HTR-8/SVneo (cell line): Measurements from ENCODE around the gene SLC25A30.
A peak's percentile ranks its signal among the peaks of the same experiment; 100 is the strongest.
"Not testable (repeated sequence)": the region's sequence is repeated elsewhere in the genome, so short reads cannot be mapped to it uniquely, and the experiment has no call there.

Experiments
- DNase-seq: peaks from one replicate; pipeline ENCODE4 v3.0.0; 2011; ENCODE audit warnings: low spot score, mixed read lengths; ENCODE audit not compliant: insufficient read length
- FAIRE-seq: peaks from 2 replicates; lab custom pipeline; 2011; peaks lifted over from hg19 to GRCh38; lab: Jason Lieb, UNC

The SLC25A30 gene

DNA sequence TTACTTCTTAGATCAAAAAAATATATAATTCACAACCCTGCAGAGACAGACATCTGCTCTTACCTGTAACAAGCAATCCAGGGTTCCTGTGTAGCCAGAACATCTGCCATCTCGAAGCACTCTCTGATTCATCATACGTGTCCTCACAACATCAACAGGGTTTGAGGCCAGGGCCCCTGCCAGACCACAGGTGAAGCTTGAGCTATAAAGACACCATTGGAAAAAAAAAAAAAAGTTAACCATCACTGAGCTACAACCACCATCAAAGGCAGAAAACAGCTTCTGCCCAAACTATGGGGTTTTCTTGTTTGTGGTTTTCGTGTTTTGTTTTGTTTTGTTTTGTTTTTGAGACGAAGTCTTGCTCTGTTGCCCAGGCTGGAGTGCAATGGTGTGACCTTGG is 19.3 kb downstream of the SLC25A30 start:
- FAIRE-seq = no peak

DNA sequence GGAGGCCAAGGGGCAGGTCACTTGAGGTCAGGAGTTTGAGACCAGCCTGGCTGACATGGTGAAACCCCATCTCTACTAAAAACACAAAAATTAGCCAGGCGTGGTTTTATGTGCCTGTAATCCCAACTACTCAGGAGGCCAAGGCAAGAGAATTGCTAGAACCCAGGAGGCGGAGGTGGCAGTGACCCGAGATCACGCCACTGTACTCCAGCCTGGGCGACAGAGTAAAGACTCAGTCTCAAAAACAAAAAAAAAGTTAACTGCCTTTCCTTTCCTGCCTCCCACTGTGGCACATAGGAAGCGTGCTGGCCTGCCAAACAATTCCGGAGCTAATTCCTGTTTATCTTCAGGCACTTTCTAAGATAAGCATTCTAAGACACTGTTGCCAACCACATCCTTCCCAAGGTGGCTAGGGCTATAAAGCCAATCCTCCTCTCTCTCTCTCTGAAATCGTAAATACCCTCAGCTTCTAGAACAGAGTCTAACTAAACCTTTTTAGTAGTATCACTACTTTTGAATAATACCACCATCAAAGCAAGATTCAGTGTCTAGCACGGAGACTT is 21.6 kb downstream of the SLC25A30 start:
- DNase-seq = no peak

More for the DNA sequence above, 19.3 kb downstream of the SLC25A30 start:
- no peak for DNase-seq

DNA sequence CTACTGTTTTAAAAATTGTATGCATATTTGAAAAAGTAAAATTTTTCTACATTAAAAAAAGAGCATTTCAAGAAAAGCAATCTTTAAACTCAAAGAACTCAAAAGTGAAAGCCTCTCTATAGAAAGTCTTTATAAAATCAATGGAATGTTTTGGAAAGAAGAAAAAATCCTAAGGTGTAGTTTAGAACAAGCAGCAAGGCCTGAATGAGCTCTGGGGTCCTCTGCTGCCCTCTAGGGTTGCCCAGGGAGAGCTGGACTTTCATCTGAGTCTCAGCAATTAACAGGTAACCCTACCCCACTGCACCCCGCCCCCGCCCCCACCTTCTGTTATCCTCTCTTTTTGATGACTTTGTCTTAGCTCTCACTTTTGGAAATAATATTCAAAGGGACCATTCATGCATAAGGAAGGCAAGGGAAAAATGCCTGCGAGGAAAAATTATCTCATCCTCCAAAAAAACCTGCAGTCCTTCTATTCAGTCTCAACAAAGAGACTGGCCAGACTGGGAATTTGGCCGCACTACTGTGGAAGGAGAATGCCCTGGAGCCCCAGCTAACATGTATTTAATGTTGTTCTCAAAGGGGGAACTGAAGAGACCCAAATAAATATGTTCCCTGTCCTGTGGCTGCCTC is 24.1 kb downstream of the SLC25A30 start:
- DNase-seq = peak; percentile 31
- FAIRE-seq = no peak

More for the DNA sequence above, 21.6 kb downstream of the SLC25A30 start:
- FAIRE-seq = no peak

DNA sequence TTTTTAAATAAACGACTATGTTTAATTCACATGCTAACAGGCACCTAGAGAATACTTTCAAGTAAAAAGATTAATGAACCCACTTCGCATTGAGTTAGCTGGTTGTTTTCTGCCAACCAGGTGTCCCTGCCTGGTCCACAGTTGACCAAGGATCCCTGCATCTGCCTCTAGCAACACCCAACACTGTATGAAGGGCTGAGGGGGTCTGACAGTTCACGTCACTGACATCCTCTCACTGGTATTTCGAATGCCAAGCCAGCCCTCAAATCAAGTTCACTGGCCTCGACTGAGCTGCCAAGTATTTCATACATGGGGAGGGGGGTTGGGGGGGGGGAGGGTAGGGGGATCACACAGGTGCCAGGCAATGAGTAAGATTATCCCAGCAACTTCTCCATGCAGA is 25.4 kb downstream of the SLC25A30 start:
- DNase-seq (no peak), FAIRE-seq (no peak)

DNA sequence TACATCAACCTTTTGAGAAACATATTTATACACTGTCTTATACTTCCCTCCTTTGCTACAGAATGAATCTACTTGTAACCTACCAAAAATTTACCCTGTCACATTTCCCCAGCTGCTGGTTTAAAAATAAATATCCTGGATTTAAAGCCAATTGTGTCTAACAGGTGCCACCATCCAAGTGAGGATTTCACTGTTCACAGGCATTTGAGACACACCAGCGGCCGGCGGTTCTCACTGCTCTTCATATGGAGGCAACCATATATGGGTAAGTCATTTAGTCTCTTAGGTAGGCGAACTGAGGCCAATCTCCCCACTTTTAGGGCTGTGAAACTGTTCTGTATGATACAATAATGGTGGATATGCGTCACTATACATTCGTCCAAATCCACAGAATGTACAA is 26.2 kb downstream of the SLC25A30 start:
- DNase-seq (no peak), FAIRE-seq (no peak)

DNA sequence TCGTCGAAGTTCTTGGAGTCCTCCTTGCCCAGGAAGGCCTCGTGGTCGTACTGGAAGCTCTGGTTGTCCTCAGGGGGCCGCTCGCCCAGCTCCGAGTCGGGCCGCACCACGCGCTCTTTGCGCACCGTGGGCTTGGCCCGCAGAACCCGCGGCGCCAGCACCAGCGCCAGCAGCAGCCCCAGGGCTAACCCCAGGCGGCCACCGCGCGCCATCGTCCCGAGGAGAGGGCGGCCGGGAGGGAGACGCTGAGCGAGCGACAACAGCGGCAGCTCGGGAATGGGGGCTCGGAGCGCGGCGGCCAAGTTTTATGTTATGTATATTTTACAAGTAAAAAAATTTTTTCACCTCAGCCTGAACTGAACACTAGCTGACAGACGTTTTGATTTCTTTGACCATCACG is 27.0 kb downstream of the SLC25A30 start:
- not testable (repeated sequence) for FAIRE-seq, DNase-seq

DNA sequence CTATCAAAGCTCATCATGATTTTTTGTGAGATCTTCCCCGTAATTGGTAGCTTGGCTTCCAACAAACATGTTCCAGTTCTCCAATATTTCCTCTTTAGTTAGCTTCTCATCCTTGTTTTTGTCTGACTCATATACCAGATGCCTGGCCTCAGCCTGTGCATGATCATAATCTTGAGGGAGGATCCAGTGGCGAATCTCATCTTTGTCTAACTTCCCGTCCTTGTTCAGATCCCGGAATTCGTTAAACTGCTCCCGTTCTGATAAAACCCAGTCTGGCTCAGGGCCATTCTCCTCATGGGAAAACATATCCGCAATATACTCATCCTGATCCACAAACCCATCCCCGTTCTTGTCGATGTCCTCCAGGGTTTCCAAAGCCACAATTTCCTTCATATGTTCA is 27.8 kb downstream of the SLC25A30 start:
- not testable (repeated sequence) for DNase-seq, FAIRE-seq

DNA sequence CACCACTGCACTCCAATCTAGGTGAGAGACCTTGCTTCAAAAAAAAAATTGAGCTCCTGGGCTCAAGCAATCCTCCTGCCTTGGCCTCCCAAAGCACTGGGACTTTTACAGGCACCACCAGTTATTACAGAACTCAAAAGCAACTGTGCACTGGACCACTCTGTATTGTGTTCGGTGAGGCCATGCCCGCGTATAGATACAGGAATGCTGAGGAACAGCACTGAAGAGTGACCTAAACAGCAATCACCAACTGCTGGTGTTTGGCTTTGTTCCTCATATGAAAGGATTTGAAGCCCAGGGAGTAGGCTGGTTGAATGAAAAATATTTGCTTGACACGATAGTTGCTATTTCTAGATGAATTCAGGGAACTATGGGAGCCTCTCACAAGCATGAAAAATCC is 29.5 kb downstream of the SLC25A30 start:
- DNase-seq = no peak
- FAIRE-seq = no peak

DNA sequence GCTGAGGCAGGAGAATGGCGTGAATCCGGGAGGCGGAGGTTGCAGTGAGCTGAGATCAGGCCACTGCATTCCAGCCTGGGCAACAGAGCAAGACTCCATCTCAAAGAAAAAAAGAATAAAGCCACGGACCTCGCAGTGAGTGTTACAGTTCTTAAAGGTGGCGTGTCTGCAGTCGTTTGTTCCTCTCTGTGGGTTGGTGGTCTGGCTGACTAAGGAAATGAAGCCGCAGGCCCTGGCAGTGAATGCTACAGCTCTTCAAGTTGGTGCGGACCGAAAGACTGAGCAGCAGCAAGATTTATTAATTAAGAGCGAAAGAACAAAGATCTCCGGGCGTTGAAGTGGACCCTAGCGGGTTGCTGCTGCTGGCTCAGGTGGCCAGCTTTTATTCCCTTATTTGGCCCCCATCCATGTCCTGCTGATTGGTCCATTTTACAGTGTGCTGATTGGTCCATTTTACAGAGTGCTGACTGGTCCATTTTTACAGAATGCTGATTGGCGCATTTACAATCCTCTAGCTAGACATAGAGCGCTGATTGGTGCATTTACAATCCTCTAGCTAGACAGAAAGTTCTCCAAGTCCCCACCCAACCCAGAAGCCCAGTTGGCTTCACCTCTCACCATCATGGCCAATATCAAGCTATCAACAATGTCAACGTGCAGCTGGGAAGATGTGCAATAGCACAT is 31.1 kb downstream of the SLC25A30 start:
- DNase-seq, FAIRE-seq: not testable (repeated sequence)

DNA sequence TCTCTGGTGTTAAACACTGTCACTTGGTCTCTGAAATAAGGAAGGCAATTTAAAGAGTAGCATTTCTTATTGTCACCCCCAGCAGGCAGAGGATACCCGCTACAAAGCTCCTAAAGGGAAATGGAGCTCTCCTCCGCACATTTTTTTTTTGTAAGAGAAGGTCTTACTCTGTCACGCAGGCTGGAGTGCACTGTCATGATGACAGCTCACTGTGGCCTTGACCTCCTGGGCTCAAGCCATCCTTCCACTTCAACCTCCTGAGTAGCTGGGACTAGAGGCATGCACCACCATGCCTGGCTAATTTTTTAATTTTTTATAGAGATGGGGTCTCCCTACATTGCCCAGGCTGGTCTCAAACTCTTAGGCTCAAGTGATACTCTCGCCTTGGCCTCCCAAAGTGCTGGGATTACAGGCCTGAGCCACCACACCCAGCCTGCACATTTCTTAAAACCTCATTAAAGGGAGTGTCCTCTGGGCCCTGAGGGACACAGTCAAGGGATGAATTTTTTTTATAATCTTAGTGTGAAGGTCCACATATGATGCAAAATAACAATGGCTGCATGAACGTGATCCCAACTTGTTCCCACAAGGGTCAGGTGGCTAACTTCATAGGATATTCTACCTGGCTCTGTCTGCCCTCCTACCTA is 32.1 kb downstream of the SLC25A30 start:
- FAIRE-seq = no peak
- no peak for DNase-seq

DNA sequence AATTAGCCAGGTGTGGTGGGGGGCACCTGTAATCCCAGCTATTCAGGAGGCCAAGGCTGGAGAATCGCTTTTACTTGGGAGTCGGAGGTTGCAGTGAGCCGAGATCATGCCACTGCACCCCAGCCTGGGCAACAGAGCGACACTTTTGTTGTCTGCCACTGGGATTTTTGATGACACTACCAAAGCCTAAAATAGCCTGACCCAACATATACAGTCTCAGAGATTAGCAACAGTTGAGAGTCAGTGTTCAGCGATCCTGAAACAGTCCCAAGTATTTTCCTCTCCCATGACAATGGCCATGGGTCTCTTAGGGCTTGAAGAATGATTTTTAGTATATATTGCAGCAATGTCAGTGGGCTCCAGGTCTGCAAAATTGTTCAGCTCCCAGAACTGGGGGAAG is 32.9 kb downstream of the SLC25A30 start:
- no peak for FAIRE-seq
- no peak for DNase-seq

DNA sequence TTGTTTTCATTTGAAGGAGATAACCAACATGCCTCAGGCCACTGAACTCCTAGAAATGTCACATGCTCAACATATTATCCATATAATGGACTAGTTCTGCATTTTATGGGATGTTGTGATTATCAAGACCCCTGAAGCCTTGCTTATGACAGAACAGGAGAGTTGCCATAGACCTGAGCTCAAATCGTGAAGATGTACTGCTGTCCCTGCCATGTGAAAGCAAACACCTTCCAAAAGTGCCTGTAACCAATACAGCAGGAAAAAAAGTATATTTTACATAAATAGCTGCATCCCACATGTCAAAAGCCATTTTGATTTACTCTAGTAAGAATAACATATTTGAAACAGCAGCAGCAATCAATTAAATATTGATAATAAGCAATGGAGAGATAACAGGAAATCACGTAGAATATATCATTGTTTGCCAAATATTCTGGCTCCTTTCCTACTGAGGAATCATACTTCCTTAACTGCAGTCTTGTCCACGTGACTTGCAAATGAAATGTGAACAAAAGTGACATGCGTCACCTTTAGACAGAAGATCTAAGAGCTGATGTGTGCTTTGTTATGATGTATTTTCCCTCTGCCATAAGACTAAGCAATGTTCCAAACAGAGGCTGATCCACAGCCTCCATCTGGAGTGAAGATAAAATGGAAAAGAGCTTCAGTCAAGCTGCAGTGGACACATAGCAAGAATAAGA is 33.5 kb downstream of the SLC25A30 start:
- no peak for FAIRE-seq
- no peak for DNase-seq

DNA sequence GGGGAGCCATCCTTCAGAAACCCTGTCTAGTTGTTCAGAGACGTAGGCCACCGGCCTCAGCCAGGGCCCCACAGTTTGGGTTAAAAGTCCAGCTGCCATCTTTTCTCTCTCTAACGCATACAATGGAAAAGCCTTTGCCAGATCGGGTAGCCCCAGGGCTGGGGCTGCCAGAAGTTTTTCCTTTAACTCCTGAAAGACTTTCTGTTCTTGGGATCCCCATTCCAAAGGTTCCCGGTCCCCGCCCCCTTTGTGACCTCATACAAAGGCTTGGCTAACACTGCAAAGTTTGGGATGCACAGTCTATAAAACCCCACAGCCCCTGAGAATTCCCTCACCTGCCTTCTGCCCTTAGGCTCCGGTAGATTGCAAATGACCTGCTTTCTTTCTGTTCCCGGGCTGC is 35.4 kb downstream of the SLC25A30 start:
- FAIRE-seq, DNase-seq: not testable (repeated sequence)

DNA sequence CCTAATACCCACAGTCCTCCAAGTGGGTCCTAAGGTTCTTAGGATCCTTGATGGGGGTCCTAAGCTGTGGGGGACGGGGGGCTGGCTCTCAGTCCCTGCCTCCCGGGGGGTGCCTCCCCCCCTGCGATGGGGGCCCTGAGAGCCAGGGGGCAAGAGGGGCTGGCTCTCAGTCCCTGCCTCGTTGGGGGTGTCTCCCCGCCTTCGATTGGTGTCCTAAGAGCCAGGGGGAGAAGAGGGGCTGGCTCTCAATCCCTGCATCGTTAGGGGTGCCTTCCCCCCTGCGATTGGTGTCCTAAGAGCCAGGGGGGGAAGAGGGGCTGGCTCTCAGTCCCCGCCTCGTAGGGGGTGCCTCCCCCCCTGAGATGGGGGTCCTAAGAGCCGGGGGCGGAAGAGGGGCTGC is 37.0 kb downstream of the SLC25A30 start:
- FAIRE-seq (no peak), DNase-seq (no peak)

DNA sequence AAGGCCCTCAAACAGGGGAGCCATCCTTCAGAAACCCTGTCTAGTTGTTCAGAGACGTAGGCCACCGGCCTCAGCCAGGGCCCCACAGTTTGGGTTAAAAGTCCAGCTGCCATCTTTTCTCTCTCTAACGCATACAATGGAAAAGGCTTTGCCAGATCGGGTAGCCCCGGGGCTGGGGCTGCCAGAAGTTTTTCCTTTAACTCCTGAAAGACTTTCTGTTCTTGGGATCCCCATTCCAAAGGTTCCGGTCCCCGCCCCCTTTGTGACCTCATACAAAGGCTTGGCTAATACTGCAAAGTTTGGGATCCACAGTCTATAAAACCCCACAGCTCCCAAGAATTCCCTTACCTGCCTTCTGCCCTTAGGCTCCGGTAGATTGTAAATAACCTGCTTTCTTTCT is 37.5 kb downstream of the SLC25A30 start:
- DNase-seq, FAIRE-seq: not testable (repeated sequence)

DNA sequence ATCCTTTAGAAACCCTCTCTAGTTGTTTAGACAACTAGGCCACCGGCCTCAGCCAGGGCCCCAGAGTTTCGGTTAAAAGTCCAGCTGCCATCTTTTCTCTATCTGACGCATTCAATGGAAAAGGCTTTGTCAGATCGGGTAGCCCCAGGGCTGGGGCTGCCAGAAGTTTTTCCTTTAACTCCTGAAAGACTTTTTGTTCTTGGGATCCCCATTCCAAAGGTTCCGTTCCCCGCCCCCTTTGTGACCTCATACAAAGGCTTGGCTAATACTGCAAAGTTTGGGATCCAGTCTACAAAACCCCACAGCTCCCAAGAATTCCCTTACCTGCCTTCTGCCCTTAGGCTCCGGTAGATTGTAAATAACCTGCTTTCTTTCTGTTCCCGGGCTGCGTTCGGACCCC is 38.7 kb downstream of the SLC25A30 start:
- not testable (repeated sequence) for DNase-seq, FAIRE-seq

DNA sequence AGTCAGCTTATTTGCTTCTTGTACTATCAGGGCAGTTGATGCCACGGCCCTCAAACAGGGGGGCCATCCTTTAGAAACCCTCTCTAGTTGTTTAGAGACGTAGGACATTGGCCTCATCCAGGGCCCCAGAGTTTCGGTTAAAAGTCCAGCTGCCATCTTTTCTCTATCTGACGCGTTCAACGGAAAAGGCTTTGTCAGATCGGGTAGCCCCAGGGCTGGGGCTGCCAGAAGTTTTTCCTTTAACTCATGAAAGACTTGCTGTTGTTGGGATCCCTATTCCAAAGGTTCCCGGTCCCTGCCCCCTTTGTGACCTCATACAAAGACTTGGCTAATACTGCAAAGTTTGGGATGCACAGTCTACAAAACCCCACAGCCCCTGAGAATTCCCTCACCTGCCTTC is 39.4 kb downstream of the SLC25A30 start:
- not testable (repeated sequence) for FAIRE-seq, DNase-seq

DNA sequence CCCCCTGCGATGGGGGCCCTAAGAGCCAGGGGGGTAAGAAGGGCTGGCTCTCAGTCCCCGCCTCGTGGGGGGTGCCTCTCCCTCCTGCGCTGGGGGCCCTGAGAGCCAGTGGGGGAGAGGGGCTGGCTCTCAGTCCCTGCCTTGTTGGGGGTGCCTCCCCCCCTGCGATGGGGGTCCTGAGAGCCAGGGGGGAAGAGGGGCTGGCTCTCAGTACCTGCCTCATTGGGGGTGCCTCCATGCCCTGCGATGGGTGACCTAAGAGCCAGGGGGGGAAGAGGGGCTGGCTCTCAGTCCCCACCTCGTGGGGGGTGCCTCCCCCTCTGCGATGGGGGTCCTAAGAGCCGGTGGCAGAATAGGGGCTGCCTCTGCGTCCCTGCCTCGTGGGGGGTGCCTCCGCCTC is 40.9 kb downstream of the SLC25A30 start:
- not testable (repeated sequence) for FAIRE-seq, DNase-seq

DNA sequence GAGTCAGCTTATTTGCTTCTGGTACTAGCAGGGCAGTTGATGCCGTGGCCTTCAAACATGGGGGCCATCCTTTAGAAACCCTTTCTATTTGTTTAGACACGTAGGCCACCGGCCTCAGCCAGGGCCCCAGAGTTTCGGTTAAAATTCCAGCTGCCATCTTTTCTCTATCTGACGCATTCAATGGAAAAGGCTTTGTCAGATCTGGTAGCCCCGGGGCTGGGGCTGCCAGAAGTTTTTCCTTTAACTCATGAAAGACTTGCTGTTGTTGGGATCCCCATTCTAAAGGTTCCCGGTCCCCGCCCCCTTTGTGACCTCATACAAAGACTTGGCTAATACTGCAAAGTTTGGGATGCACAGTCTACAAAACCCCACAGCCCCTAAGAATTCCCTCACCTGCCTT is 41.5 kb downstream of the SLC25A30 start:
- not testable (repeated sequence) for DNase-seq, FAIRE-seq

DNA sequence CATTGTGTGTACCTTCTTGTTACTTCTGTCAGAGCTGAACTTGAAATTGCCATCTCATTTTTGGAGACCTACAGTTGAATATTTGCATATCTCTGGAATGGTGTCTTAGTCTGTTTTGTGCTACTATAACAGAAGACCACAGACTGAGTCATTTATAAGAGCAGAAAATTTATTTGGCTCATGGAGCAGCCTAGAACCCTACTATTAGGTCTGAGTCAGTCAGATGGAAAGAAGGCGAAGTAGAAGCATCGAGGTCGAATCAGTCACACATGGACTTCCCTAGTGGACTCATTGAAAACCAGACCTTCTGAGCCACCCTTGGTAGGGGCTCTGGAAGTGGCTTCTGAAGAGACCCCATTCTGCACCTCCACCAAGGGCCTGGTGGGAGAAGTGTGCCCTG is 43.3 kb downstream of the SLC25A30 start:
- DNase-seq = no peak
- no peak for FAIRE-seq
